ENCODE measurements around the gene SLC5A1.

DNA sequence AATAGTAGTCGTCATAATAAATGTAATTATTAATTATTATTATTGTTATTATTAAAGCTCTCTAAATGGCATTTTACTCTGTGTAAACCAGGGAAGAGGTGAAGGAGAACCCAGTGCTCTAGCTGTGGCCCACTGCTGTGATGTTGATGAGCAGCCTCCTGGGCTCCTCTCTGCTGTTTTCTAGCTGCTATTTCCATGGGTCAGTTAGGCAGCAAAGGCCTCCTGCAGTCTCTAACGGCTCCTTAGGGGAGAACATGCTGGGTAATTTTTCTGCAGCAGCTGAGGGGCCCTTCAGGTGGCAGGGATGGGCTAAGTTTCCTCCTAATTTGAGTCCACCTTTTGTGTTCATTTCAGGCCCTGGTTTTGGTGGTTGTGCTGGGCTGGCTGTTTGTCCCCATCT lies 24.6 kb downstream of the SLC5A1 start:
- TF ChIP-seq CTCF (IDR thresholded peaks at IDR 0.05 in 4 of 5, conservative IDR thresholded peaks at IDR 0.05 in 1 of 5) (no peak), POLR2A (IDR thresholded peaks at IDR 0.05) (no peak)

Measured in gastrocnemius medialis (tissue), 4 donors.